Mucosa of rectum (tissue), 2 donors: ENCODE data around the gene PLA2G2C.

Experiments
- H3K27ac ChIP-seq, 2 donors: one replicate each; pipeline ENCODE4 v1.7.0; 2013; ENCODE audit warnings: inconsistent platforms in 2 of 2, low read depth in 2 of 2, low read length in 2 of 2
- H3K27me3 ChIP-seq, 2 donors: one replicate each; pipeline ENCODE4 v1.7.0; 2013; ENCODE audit warnings: low read length in 2 of 2; ENCODE audit not compliant: control insufficient read depth in 2 of 2, insufficient read depth in 2 of 2
- H3K36me3 ChIP-seq, 2 donors: one replicate each; pipeline ENCODE4 v1.7.0; 2013; ENCODE audit warnings: low read length in 2 of 2; ENCODE audit not compliant: control insufficient read depth in 2 of 2, insufficient read depth in 2 of 2
- H3K4me1 ChIP-seq, 2 donors: one replicate each; pipeline ENCODE4 v1.7.0; 2013; ENCODE audit warnings: low read length in 2 of 2, mild to moderate bottlenecking in 1 of 2; ENCODE audit not compliant: control insufficient read depth in 2 of 2, insufficient read depth in 2 of 2
- H3K4me3 ChIP-seq, 2 donors: one replicate each; pipeline ENCODE4 v1.7.0; 2013; ENCODE audit warnings: low read length in 2 of 2
- H3K9ac ChIP-seq, 2 donors: one replicate each; pipeline ENCODE4 v1.7.0; 2013; ENCODE audit warnings: low read length in 2 of 2, low read depth in 1 of 2, mild to moderate bottlenecking in 1 of 2
- H3K9me3 ChIP-seq, 2 donors: one replicate each; pipeline ENCODE4 v1.7.0; 2013; ENCODE audit warnings: low read length in 2 of 2; ENCODE audit not compliant: control insufficient read depth in 2 of 2
- donor health status: healthy.
- donor health status: Normal muscosa, but diverticular disease.

Gene PLA2G2C

GRCh38 chr1:20210736-20211460, 24.6 kb upstream of the PLA2G2C start:
- Histone ChIP-seq H3K9ac (peak overlapping the region in 1 of 2 donors; percentile 28), H3K27ac (peak overlapping the region; percentile 76 to 83), H3K27me3 (peaks cover 0 to 2% of the 10 kb centered on the region in 2 donors)

DNA sequence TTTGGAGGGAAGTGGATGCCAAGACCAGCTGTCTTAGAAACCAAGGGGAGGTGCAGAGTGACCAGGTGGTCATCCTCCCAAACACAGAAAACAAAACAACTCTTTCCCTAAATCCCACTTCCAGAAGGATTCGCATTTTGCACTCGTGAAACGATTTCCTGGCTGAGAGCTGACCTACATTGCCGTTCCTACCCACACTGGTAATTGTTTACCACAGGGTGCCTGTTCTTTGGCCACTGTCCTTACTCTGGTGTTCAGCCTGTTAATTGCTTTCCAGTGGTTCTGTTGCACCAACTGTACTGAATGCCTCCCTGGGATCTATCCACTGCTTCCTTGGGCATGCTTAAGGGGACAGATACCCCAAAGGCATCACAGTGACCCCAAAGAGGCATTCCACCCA, 23.2 kb upstream of the PLA2G2C start:
- no peaks in the 10 kb centered on the region for H3K36me3 ChIP-seq
- no peaks in the 10 kb centered on the region for H3K9me3 ChIP-seq
- peaks cover 0 to 2% of the 10 kb centered on the region in 2 donors for H3K27me3 ChIP-seq
- no peak overlapping the region for H3K4me3 ChIP-seq
- peaks cover 18 to 24% of the 10 kb centered on the region in 2 donors for H3K4me1 ChIP-seq
- no peak overlapping the region for H3K9ac ChIP-seq
- H3K27ac ChIP-seq, result no peak overlapping the region

More at GRCh38 chr1:20210736-20211460, 24.6 kb upstream of the PLA2G2C start:
- peaks cover 18 to 24% of the 10 kb centered on the region in 2 donors for H3K4me1 ChIP-seq
- no peaks in the 10 kb centered on the region for H3K9me3 ChIP-seq
- H3K36me3 ChIP-seq, result no peaks in the 10 kb centered on the region
- no peak overlapping the region for H3K4me3 ChIP-seq

DNA sequence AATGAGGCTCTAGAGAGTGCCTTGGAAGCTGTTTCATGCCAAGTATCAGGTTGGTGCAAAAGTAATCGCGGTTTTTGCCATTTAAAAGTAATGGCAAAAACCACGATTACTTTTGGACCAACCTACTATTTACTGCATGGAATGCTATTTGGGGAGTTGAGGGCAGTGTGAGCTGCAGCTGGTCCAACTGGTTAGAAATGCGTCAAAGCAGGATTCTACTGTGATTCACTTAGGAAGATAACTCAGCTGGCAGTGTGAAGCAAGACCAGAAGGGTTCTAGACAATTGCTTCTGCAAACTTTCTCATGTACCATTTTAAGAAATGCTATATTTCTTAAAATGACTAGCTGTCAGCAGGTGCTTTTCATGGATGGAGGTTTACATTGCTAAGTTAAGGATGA, 21.2 kb upstream of the PLA2G2C start:
- peaks cover 11 to 19% of the 10 kb centered on the region in 2 donors for H3K4me1 ChIP-seq
- no peak overlapping the region for H3K9ac ChIP-seq
- H3K9me3 ChIP-seq, result no peaks in the 10 kb centered on the region
- no peaks in the 10 kb centered on the region for H3K36me3 ChIP-seq
- H3K27ac ChIP-seq, result no peak overlapping the region
- H3K27me3 ChIP-seq, result peaks cover 0 to 2% of the 10 kb centered on the region in 2 donors
- no peak overlapping the region for H3K4me3 ChIP-seq

- H3K9me3 ChIP-seq, result no peaks in the 10 kb centered on the region
- H3K36me3 ChIP-seq, result no peaks in the 10 kb centered on the region
- H3K9ac ChIP-seq, result no peak overlapping the region
- H3K4me1 ChIP-seq, result peaks cover 0 to 8% of the 10 kb centered on the region in 2 donors
- H3K27ac ChIP-seq, result no peak overlapping the region
- H3K27me3 ChIP-seq, result no peaks in the 10 kb centered on the region
- no peak overlapping the region for H3K4me3 ChIP-seq
Measured at GRCh38 chr1:20202166-20202565, 15.8 kb upstream of the PLA2G2C start.

DNA sequence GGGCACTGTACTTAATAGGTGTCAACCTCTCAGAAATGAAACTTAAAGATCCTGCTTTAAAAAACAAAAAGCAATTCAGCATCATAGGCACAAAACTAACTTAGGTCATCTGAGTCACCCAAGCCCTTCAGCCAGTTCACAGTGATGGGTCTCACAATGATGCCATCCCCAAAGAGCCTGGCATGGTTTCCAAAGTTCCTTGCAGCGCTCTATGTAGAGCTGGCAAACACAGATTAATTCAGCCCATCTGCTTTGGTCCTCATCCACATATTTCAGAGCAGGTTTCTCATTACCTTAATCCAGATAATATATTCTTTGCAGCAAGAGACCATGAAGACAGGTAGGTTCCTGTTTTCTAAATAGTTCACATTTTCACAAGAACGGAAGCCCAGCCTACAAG, 14.6 kb upstream of the PLA2G2C start:
- no peak overlapping the region for H3K4me3 ChIP-seq
- no peak overlapping the region for H3K9ac ChIP-seq
- no peaks in the 10 kb centered on the region for H3K36me3 ChIP-seq
- no peaks in the 10 kb centered on the region for H3K9me3 ChIP-seq
- peaks cover 0 to 13% of the 10 kb centered on the region in 2 donors for H3K4me1 ChIP-seq
- no peaks in the 10 kb centered on the region for H3K27me3 ChIP-seq
- no peak overlapping the region for H3K27ac ChIP-seq

DNA sequence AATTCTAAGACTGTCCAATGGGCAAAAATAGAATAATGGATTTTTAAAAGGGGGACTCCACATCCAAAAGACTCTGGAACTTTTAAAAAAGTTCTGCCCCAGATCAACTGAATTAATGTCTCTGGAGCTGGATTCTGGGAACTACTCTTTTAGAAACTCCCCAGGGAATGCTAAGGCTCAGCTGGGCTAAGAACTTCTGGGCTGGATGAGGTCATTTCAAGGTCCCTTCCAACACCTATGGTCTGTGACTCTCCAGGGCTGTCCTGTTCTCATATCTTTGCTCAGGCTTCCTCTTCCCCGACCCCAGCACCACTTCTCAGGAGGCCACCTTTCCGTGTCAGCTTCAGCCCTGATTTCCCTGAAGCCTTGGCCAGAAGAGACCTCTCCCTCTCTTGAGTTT, 13.5 kb upstream of the PLA2G2C start:
- no peaks in the 10 kb centered on the region for H3K36me3 ChIP-seq
- no peak overlapping the region for H3K9ac ChIP-seq
- no peaks in the 10 kb centered on the region for H3K27me3 ChIP-seq
- H3K4me1 ChIP-seq, result peaks cover 2 to 21% of the 10 kb centered on the region in 2 donors
- H3K9me3 ChIP-seq, result no peaks in the 10 kb centered on the region
- no peak overlapping the region for H3K4me3 ChIP-seq
- no peak overlapping the region for H3K27ac ChIP-seq

DNA sequence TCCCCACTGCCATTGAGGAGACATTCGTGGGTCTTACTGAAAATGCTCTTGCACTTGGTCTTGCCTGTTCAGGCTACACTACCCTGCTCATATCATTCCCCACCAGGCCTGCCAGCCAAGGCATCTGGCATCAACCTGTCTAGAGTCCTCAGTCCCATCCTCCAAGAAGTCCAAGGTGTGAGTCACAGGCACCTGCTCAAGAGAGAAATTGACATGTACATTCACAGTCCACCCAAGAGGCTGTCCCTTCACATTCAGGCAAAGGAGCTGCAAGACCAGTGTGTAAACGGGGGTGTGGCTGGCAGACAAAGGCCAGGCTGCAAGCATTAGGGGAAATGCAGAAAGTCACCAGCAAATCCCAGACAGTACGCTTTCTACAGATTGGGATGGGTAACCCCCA, 13.1 kb upstream of the PLA2G2C start:
- H3K27ac ChIP-seq, result peak overlapping the region in 1 of 2 donors; percentile 44
- H3K27me3 ChIP-seq, result no peaks in the 10 kb centered on the region
- H3K9ac ChIP-seq, result no peak overlapping the region
- no peaks in the 10 kb centered on the region for H3K9me3 ChIP-seq
- peaks cover 3 to 25% of the 10 kb centered on the region in 2 donors for H3K4me1 ChIP-seq
- H3K36me3 ChIP-seq, result no peaks in the 10 kb centered on the region
- H3K4me3 ChIP-seq, result no peak overlapping the region

DNA sequence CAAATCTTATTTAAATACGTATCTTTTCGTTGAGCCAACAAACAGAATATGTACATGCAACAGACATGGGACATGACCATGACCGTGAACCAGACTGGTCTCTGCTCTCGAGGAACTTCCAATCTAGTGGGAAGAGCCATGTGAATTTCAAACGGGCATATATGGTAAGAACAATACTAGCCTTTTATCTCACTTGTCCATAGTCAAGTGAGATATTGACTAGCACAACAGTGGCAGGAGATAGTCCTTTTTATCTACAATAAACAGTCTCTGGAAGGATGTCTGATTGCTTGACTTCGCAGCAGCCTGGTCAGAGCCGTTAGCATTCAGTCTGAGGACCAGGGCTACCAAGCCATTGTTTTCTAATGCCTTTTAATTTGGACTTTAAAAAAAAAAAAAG, 12.6 kb upstream of the PLA2G2C start:
- H3K9me3 ChIP-seq, result no peaks in the 10 kb centered on the region
- H3K36me3 ChIP-seq, result no peaks in the 10 kb centered on the region

DNA sequence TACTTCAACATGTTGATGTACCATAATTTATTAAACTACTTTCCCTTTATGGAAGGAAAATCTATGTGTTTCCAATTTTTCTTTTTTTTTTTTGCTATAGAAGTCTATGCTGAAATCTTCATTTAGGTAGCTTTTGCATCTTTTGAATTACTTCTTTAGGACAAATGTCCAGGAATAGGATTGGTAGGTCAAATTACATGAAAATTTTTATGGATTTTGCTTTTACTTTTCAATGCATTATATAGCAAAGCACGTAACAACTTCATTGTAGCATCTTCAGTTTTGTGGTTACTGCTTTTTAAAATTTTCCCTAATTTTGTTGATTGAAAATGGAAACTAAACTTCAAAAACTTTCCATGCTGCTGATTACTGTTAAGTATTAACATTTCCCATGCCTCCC, 12.0 kb upstream of the PLA2G2C start:
- Histone ChIP-seq H3K9ac (no peak overlapping the region), H3K4me3 (no peak overlapping the region), H3K36me3 (no peaks in the 10 kb centered on the region), H3K27me3 (no peaks in the 10 kb centered on the region), H3K27ac (no peak overlapping the region), H3K9me3 (no peaks in the 10 kb centered on the region), H3K4me1 (peaks cover 3 to 28% of the 10 kb centered on the region in 2 donors)

More for the DNA sequence above, 12.6 kb upstream of the PLA2G2C start:
- no peak overlapping the region for H3K4me3 ChIP-seq
- no peak overlapping the region for H3K9ac ChIP-seq
- no peaks in the 10 kb centered on the region for H3K27me3 ChIP-seq
- H3K27ac ChIP-seq, result peak overlapping the region in 1 of 2 donors; percentile 44
- peaks cover 3 to 28% of the 10 kb centered on the region in 2 donors for H3K4me1 ChIP-seq

- no peak overlapping the region for H3K9ac ChIP-seq
- peaks cover 3 to 28% of the 10 kb centered on the region in 2 donors for H3K4me1 ChIP-seq
- no peak overlapping the region for H3K4me3 ChIP-seq
- H3K36me3 ChIP-seq, result peaks cover 0 to under 1% of the 10 kb centered on the region in 2 donors
- H3K27ac ChIP-seq, result no peak overlapping the region
- no peaks in the 10 kb centered on the region for H3K27me3 ChIP-seq
- no peaks in the 10 kb centered on the region for H3K9me3 ChIP-seq
Measured at GRCh38 chr1:20197329-20197791, 11.0 kb upstream of the PLA2G2C start.
